K562 (cell line): ENCODE data around the gene EFCAB9. TPM values are rescaled to one million over a fixed set of nuclear protein-coding genes. Genes with fewer than 3 reads are reported as not detected.

Experiments used
- ATAC-seq: fragments of 200-7000 bp; cut with Tn5 transposase; 3 replicates; pipeline ENCODE4 v1.9.1; 2020; ENCODE audit warnings: moderate library complexity
- BruUV-seq: library from RNA; stranded (reverse); fragments of 400-500 nt; replicated peaks from 2 replicates; lab custom pipeline; 2021; lab: Mats Ljungman, UMichigan
- CTCF ChIA-PET: fragments of 300-600 bp; formaldehyde crosslinking; extraction: SDS; loops from one replicate; lab custom pipeline; 2021; ENCODE audit warnings: low intra/inter-chr PET ratio; lab: Yijun Ruan, JAX
- POLR2A ChIA-PET: fragments of 300-600, 350-650 bp; sonication (Branson Sonifier 250); formaldehyde crosslinking; extraction: SDS; loops from one replicate; lab custom pipeline; 2021; ENCODE audit warnings: antibody characterized with exemption, inconsistent platforms; lab: Yijun Ruan, JAX
- DNase-seq, 4 experiments: peaks; one replicate each; pipeline versions ENCODE4 v3.0.0 to v3.0.0-alpha.2; 2011 to 2018; ENCODE audit warnings: low spot score in 3 of 4, mixed read lengths in 3 of 4; ENCODE audit errors: extremely low read depth in 1 of 4
- FAIRE-seq: peaks from 2 replicates; lab custom pipeline; 2011; peaks lifted over from hg19 to GRCh38; lab: Jason Lieb, UNC
- H2AFZ ChIP-seq: 2 replicates; pipeline ENCODE4 v1.6.0; 2011; ENCODE audit warnings: low read depth, low read length, control low read depth, inconsistent platforms
- H3K27ac ChIP-seq: fragments of 200-600 bp; 3 replicates; pipeline ENCODE4 v1.8.0; 2011; ENCODE audit warnings: low read depth, mild to moderate bottlenecking, control low read depth, inconsistent platforms, low read length, moderate library complexity, mixed read lengths; ENCODE audit errors: extremely low read depth
- H3K27me3 ChIP-seq, 2 experiments: fragments of 300-600 bp in 1 of 2; 2 replicates in 1 of 2; 3 replicates in 1 of 2; pipeline versions ENCODE4 v1.6.0 to v1.8.0; 2011; ENCODE audit warnings: inconsistent platforms in 2 of 2, low read length in 2 of 2, mild to moderate bottlenecking in 1 of 2, mixed read lengths in 1 of 2, moderate library complexity in 1 of 2; ENCODE audit not compliant: control insufficient read depth in 2 of 2, insufficient read depth in 2 of 2
- H3K36me3 ChIP-seq: fragments of 300-600 bp; 3 replicates; pipeline ENCODE4 v1.8.0; 2011; ENCODE audit warnings: mild to moderate bottlenecking, low read length, inconsistent platforms; ENCODE audit not compliant: control insufficient read depth, insufficient read depth
- H3K4me1 ChIP-seq, 2 experiments: fragments of 200-600 bp in 1 of 2; replicated peaks in 1 of 2; 2 replicates in 1 of 2; 3 replicates in 1 of 2; pipeline versions ENCODE4 v1.5.1 to v1.8.0; 2011; ENCODE audit warnings: inconsistent platforms in 2 of 2, low read length in 2 of 2, mild to moderate bottlenecking in 1 of 2, mixed read lengths in 1 of 2, moderate library complexity in 1 of 2; ENCODE audit not compliant: control insufficient read depth in 2 of 2, insufficient read depth in 2 of 2
- H3K4me2 ChIP-seq: 2 replicates; pipeline ENCODE4 v1.6.1; 2011; ENCODE audit warnings: low read length, control low read depth, inconsistent platforms, mixed read lengths; ENCODE audit not compliant: insufficient read depth
- H3K4me3 ChIP-seq: fragments of 200-600 bp; sonication (generic), shearing (Covaris generic); 2 replicates; pipeline ENCODE4 v1.5.1; 2016; ENCODE audit warnings: control low read depth, inconsistent platforms
- H3K79me2 ChIP-seq: fragments of 200-600 bp; 3 replicates; pipeline ENCODE4 v1.8.0; 2011; ENCODE audit warnings: low read length, inconsistent platforms; ENCODE audit not compliant: control insufficient read depth, insufficient read depth
- H3K9ac ChIP-seq, 2 experiments: 2 replicates each; pipeline versions ENCODE4 v1.6.0 to v1.6.1; 2011; ENCODE audit warnings: low read depth in 2 of 2, low read length in 2 of 2, control low read depth in 1 of 2, inconsistent platforms in 1 of 2, mild to moderate bottlenecking in 1 of 2, mixed read lengths in 1 of 2; ENCODE audit not compliant: insufficient read depth in 1 of 2
- H3K9me1 ChIP-seq: one replicate; pipeline ENCODE4 v1.6.0; 2011; ENCODE audit warnings: inconsistent platforms, mild to moderate bottlenecking, low read length, moderate library complexity; ENCODE audit not compliant: control insufficient read depth, insufficient read depth
- H3K9me3 ChIP-seq: replicated peaks from 2 replicates; pipeline ENCODE4 v1.5.1; 2011; ENCODE audit warnings: low read depth, low read length, inconsistent platforms; ENCODE audit not compliant: control insufficient read depth, insufficient read depth
- H4K20me1 ChIP-seq: replicated peaks from 2 replicates; pipeline ENCODE4 v1.6.1; 2011; ENCODE audit warnings: low read length, inconsistent platforms, mixed read lengths; ENCODE audit not compliant: control insufficient read depth, insufficient read depth
- ARID3A ChIP-seq: IDR thresholded peaks from 2 replicates; pipeline ENCODE4 v1.6.1; 2012; ENCODE audit warnings: low read depth, low read length, improper control_type of control experiment, borderline replicate concordance
- CCNT2 ChIP-seq: IDR thresholded peaks from 2 replicates; pipeline ENCODE4 v1.6.1; 2011; ENCODE audit warnings: borderline replicate concordance, low read depth, mild to moderate bottlenecking, moderate library complexity, mixed read lengths, low read length; ENCODE audit not compliant: insufficient read length; ENCODE audit errors: extremely low read depth
- GABPA ChIP-seq: fragments of 200-800 bp; sonication (Bioruptor generic); conservative IDR thresholded peaks from 2 replicates; pipeline ENCODE4 v1.6.1; 2016; ENCODE audit warnings: low read depth, missing genetic modification characterization, missing compliant biosample characterization
- HINFP ChIP-seq: fragments of 450-650 bp; conservative IDR thresholded peaks from 2 replicates; pipeline ENCODE4 v1.6.1; 2016; ENCODE audit warnings: missing genetic modification characterization, low read depth, mild to moderate bottlenecking, control low read depth, missing compliant biosample characterization
- KDM1A ChIP-seq, 2 experiments: fragments of 450-650 bp; IDR thresholded peaks; 2 replicates each; pipeline ENCODE4 v1.6.1; 2016; ENCODE audit warnings: mild to moderate bottlenecking in 2 of 2
- NBN ChIP-seq: fragments of 450-650 bp; IDR thresholded peaks from 2 replicates; pipeline ENCODE4 v1.6.1; 2016; ENCODE audit warnings: low read depth, mild to moderate bottlenecking
- PURB ChIP-seq: sonication (generic); formaldehyde crosslinking; IDR thresholded peaks from 2 replicates; pipeline ENCODE4 v1.9.0; 2021; ENCODE audit warnings: low read depth, mild to moderate bottlenecking, missing genetic modification reagents
- SAFB2 ChIP-seq: fragments of 200-400 bp; formaldehyde crosslinking; IDR thresholded peaks from 2 replicates; pipeline ENCODE4 v1.6.1; 2018; ENCODE audit warnings: borderline replicate concordance, low read length, low read depth, moderate library complexity; ENCODE audit not compliant: severe bottlenecking
- TBL1XR1 ChIP-seq, 2 experiments: IDR thresholded peaks; 2 replicates each; pipeline ENCODE4 v1.6.1; 2012; ENCODE audit warnings: improper control_type of control experiment in 2 of 2, low read length in 2 of 2, mild to moderate bottlenecking in 1 of 2
- ZBTB12 ChIP-seq: fragments of 250-450 bp; sonication (Bioruptor Pico); IDR thresholded peaks from 2 replicates; pipeline ENCODE4 v1.4.0; 2020
- ZC3H11A ChIP-seq: IDR thresholded peaks from 2 replicates; pipeline ENCODE4 v1.6.1; 2012; ENCODE audit warnings: low read depth, low read length, improper control_type of control experiment
- ZFP91 ChIP-seq: sonication (generic); formaldehyde crosslinking; IDR thresholded peaks from 2 replicates; pipeline ENCODE4 v1.8.0; 2022; ENCODE audit warnings: mild to moderate bottlenecking, missing genetic modification reagents
- ZNF3 ChIP-seq: fragments of 250-450 bp; sonication (Bioruptor Pico); IDR thresholded peaks from 2 replicates; pipeline ENCODE4 v1.5.0; 2021; ENCODE audit warnings: mild to moderate bottlenecking, moderate library complexity
- ZNF324 ChIP-seq: fragments of 250-450 bp; sonication (Bioruptor Pico); IDR thresholded peaks from 2 replicates; pipeline ENCODE4 v1.4.0; 2020; ENCODE audit warnings: mild to moderate bottlenecking
- ZNF384 ChIP-seq: IDR thresholded peaks from 2 replicates; pipeline ENCODE4 v1.6.1; 2012; ENCODE audit warnings: low read depth, low read length, improper control_type of control experiment
- WGBS: fragments of 100-300 bp; shearing (Covaris generic); methylation state at CpG from one replicate; pipeline ENCODE4 v1.1.6; 2016; ENCODE audit warnings: low coverage, mixed read lengths; ENCODE audit not compliant: insufficient coverage; ENCODE audit errors: missing lambda C conversion rate; 5-methylcytosine and 5-hydroxymethylcytosine counted together
- in situ Hi-C: fragments of 300-500 bp; cut with MboI; formaldehyde crosslinking; loops from 4 replicates; pipeline ENCODE4 v1.15.0; 2018; ENCODE audit warnings: inconsistent platforms, mixed read lengths
- intact Hi-C: fragments of 100-400 bp; cut with micrococcal nuclease; formaldehyde crosslinking; loops from 2 replicates; pipeline ENCODE4 v1.14.2; 2022
- polyA plus RNA-seq, 8 experiments: library from polyadenylated mRNA; depleted of rRNA in 4 of 8; stranded (reverse) in 5 of 8; unstranded in 3 of 8; fragments of >200 nt; fragmentation: Nextera tagmentation in 2 of 8; fragmentation: Illumina TruSeq in 1 of 8; extraction: Ambion mirVana in 2 of 8; extraction: Trizol in 1 of 8; gene quantifications; 2 replicates each; pipeline versions ENCODE4 v1.2.1 to v1.2.3, GENCODE V29; 2011 to 2014; ENCODE audit warnings: inconsistent platforms in 1 of 8, missing spikeins in 1 of 8
- total RNA-seq, 7 experiments: library from RNA; depleted of rRNA in 6 of 7; stranded (reverse); fragments of >200 nt in 6 of 7; fragmentation: Illumina TruSeq in 2 of 7; extraction: Trizol in 2 of 7; gene quantifications; 2 replicates each; pipeline versions ENCODE4 v1.2.1 to v1.2.3, GENCODE V29; 2011 to 2021; ENCODE audit warnings: low replicate concordance in 1 of 7

EFCAB9 gene
- total and polyA plus RNA-seq, 9 of the 15 experiments (the other 6 are each of a cell fraction or from before 2014, with no cell fraction given), result not detected

GRCh38 chr5:172238334-172238733, 44.4 kb downstream of the EFCAB9 start:
- intact Hi-C loops (no loop called here), in situ Hi-C loops (no loop called here)
- FAIRE-seq (no peak), DNase-seq (no peak), ATAC-seq (no peak)
- Histone ChIP-seq H3K36me3 (no peaks in the 10 kb centered on the region), H3K4me1 (no peaks in the 10 kb centered on the region), H3K79me2 (no peaks in the 10 kb centered on the region), H3K27me3 (peaks cover 4 to 5% of the 10 kb centered on the region in 2 experiments; a peak in 2 of 5 replicates), H3K9me1 (no peaks in the 10 kb centered on the region), H3K9me3 (no peaks in the 10 kb centered on the region), H3K27ac (no peak overlapping the region), H4K20me1 (no peaks in the 10 kb centered on the region), H2AFZ (no peak overlapping the region), H3K4me2 (no peak overlapping the region), H3K4me3 (no peak overlapping the region), H3K9ac (no peak overlapping the region)
- POLR2A ChIA-PET, result no interaction called here
- CTCF ChIA-PET, result no interaction called here
- no TSS peak for BruUV-seq
- no peak for TF ChIP-seq HINFP (tag)
- no peak for TF ChIP-seq ZNF384
- no peak for TF ChIP-seq ZBTB12 (CRISPR knock-in tag)
- TF ChIP-seq PURB, result no peak
- no peak for TF ChIP-seq GABPA (tag)
- TF ChIP-seq ZNF3 (CRISPR knock-in tag), result no peak
- TF ChIP-seq SAFB2, result no peak
- TF ChIP-seq CCNT2, result no peak
- no peak for TF ChIP-seq ARID3A
- no peak for TF ChIP-seq ZC3H11A
- TF ChIP-seq KDM1A (IDR thresholded peaks at IDR 0.05), result no peak
- TF ChIP-seq NBN, result no peak
- TF ChIP-seq ZNF324 (CRISPR knock-in tag), result no peak
- no peak for TF ChIP-seq ZFP91 (CRISPR knock-in tag)
- TF ChIP-seq TBL1XR1 (IDR thresholded peaks at IDR 0.05; ENCODE audit: low read length in 2 of 2), result no peak
- WGBS, result 0% methylated on average over 1 of the region's 1 CpG
